ENCODE results near the gene DGKG. TPM values are rescaled to one million over a fixed set of nuclear protein-coding genes. Genes with fewer than 3 reads are reported as not detected.

DGKG gene
- total RNA-seq: 0.40 TPM

- peak; percentile 63 for ATAC-seq
Observed at GRCh38 chr3:186361762-186362536, at the start of gene DGKG. Gene DGKG (minus strand): TSS chr3:186362234. CDS start chr3:186320459, 41,775 bp downstream.

GRCh38 chr3:186411089-186411488 lies 49.1 kb upstream of the DGKG start:
- no peak for ATAC-seq

GRCh38 chr3:186406669-186407635 lies 44.9 kb upstream of the DGKG start:
- no peak for ATAC-seq

- ATAC-seq: no peak
Observed at GRCh38 chr3:186401556-186401955, 39.5 kb upstream of the DGKG start.

GRCh38 chr3:186400662-186401061 lies 38.6 kb upstream of the DGKG start:
- no peak for ATAC-seq

GRCh38 chr3:186400026-186400425 lies 38.0 kb upstream of the DGKG start:
- no peak for ATAC-seq

- no peak for ATAC-seq
Observed at GRCh38 chr3:186394566-186395217, 32.7 kb upstream of the DGKG start.

GRCh38 chr3:186386883-186387560 lies 25.0 kb upstream of the DGKG start:
- ATAC-seq: no peak

GRCh38 chr3:186385856-186386602 lies 24.0 kb upstream of the DGKG start:
- no peak for ATAC-seq

GRCh38 chr3:186383026-186383993 lies 21.3 kb upstream of the DGKG start:
- no peak for ATAC-seq

- ATAC-seq: no peak
Observed at GRCh38 chr3:186382217-186382885, 20.3 kb upstream of the DGKG start.

GRCh38 chr3:186381424-186382216 lies 19.6 kb upstream of the DGKG start:
- ATAC-seq: peak; percentile 71

GRCh38 chr3:186380622-186381380 lies 18.8 kb upstream of the DGKG start:
- ATAC-seq: no peak

- ATAC-seq: no peak
Observed at GRCh38 chr3:186375443-186375842, 13.4 kb upstream of the DGKG start.

GRCh38 chr3:186374376-186374775 lies 12.3 kb upstream of the DGKG start:
- ATAC-seq: no peak

GRCh38 chr3:186369217-186369616 lies 7.2 kb upstream of the DGKG start:
- no peak for ATAC-seq

GRCh38 chr3:186368717-186369116 lies 6.7 kb upstream of the DGKG start:
- ATAC-seq: no peak

GRCh38 chr3:186368176-186368575 lies 6.1 kb upstream of the DGKG start:
- no peak for ATAC-seq

All from esophagus mucosa (tissue), 1 donor.